ENCODE measurements around the gene PLK3.

- TF ChIP-seq EZH2 (IDR thresholded peaks at IDR 0.05; ENCODE audit: insufficient read depth, poor library complexity, severe bottlenecking): no peak
- TF ChIP-seq EZH2phosphoT487 (IDR thresholded peaks at IDR 0.05; ENCODE audit: insufficient read depth, low read depth): no peak
Measured at GRCh38 chr1:44830900-44831304, 30.7 kb downstream of the PLK3 start.
